Neutrophil (primary cell): Measurements from ENCODE around the gene CRTC1.

Experiments used
- H3K27ac ChIP-seq: fragments of 200-600 bp; sonication (generic); 2 replicates; pipeline ENCODE4 v1.5.1; 2016; ENCODE audit warnings: mild to moderate bottlenecking, moderate library complexity
- H3K27me3 ChIP-seq: fragments of 200-600 bp; sonication (generic); 2 replicates; pipeline ENCODE4 v1.6.0; 2016; ENCODE audit warnings: mild to moderate bottlenecking
- H3K36me3 ChIP-seq: fragments of 200-600 bp; sonication (generic); 2 replicates; pipeline ENCODE4 v1.5.1; 2017
- H3K4me1 ChIP-seq, 2 experiments: fragments of 200-600 bp in 1 of 2; sonication (generic) in 1 of 2; 1 replicate in 1 of 2; 2 replicates in 1 of 2; pipeline versions ENCODE4 v1.5.1 to v1.6.1; 2013 to 2016; ENCODE audit warnings: low read depth in 1 of 2, low read length in 1 of 2, mild to moderate bottlenecking in 1 of 2, moderate library complexity in 1 of 2; ENCODE audit not compliant: control insufficient read depth in 1 of 2, insufficient read depth in 1 of 2
- H3K4me3 ChIP-seq, 2 experiments: fragments of 200-600 bp in 1 of 2; sonication (generic) in 1 of 2; 1 replicate in 1 of 2; 2 replicates in 1 of 2; pipeline ENCODE4 v1.5.1; 2013 to 2016; ENCODE audit warnings: low read depth in 1 of 2, low read length in 1 of 2, mild to moderate bottlenecking in 1 of 2, moderate library complexity in 1 of 2
- H3K9me3 ChIP-seq: fragments of 200-600 bp; sonication (generic); 2 replicates; pipeline ENCODE4 v1.5.1; 2016
- CTCF ChIP-seq: fragments of 200-600 bp; sonication (generic); IDR thresholded peaks from 2 replicates; pipeline ENCODE4 v1.5.1; 2016; ENCODE audit warnings: antibody characterized with exemption

CRTC1 gene

GRCh38 chr19:18685597-18686190, 2.2 kb downstream of the CRTC1 start:
- Histone ChIP-seq H3K36me3 (no peaks in the 10 kb centered on the region), H3K4me1 (peaks cover 12 to 13% of the 10 kb centered on the region in 2 experiments), H3K4me3 (no peak overlapping the region), H3K27me3 (no peaks in the 10 kb centered on the region), H3K27ac (no peak overlapping the region), H3K9me3 (no peaks in the 10 kb centered on the region)
- TF ChIP-seq CTCF, result no peak

GRCh38 chr19:18687740-18688465, 4.4 kb downstream of the CRTC1 start:
- H3K27me3 ChIP-seq, result no peaks in the 10 kb centered on the region
- H3K4me1 ChIP-seq, result peaks cover 11% of the 10 kb centered on the region in 2 experiments
- no peak for TF ChIP-seq CTCF
- H3K4me3 ChIP-seq, result no peak overlapping the region
- no peak overlapping the region for H3K27ac ChIP-seq
- no peaks in the 10 kb centered on the region for H3K36me3 ChIP-seq
- no peaks in the 10 kb centered on the region for H3K9me3 ChIP-seq

- Histone ChIP-seq H3K27me3 (peaks cover 25% of the 10 kb centered on the region), H3K27ac (no peak overlapping the region), H3K4me3 (no peak overlapping the region), H3K36me3 (no peaks in the 10 kb centered on the region), H3K9me3 (no peaks in the 10 kb centered on the region), H3K4me1 (peaks cover 12 to 13% of the 10 kb centered on the region in 2 experiments)
- TF ChIP-seq CTCF, result no peak
Measured at GRCh38 chr19:18696023-18696422, 12.5 kb downstream of the CRTC1 start.

- H3K9me3 ChIP-seq, result no peaks in the 10 kb centered on the region
- H3K4me1 ChIP-seq, result peaks cover 16 to 17% of the 10 kb centered on the region in 2 experiments
- H3K36me3 ChIP-seq, result no peaks in the 10 kb centered on the region
- no peak overlapping the region for H3K4me3 ChIP-seq
- H3K27ac ChIP-seq, result no peak overlapping the region
- TF ChIP-seq CTCF, result no peak
- peaks cover 42% of the 10 kb centered on the region for H3K27me3 ChIP-seq
Measured at GRCh38 chr19:18697680-18698079, 14.2 kb downstream of the CRTC1 start.

GRCh38 chr19:18698321-18699167, 15.1 kb downstream of the CRTC1 start:
- Histone ChIP-seq H3K9me3 (no peaks in the 10 kb centered on the region), H3K4me1 (peaks cover 16 to 17% of the 10 kb centered on the region in 2 experiments), H3K4me3 (no peak overlapping the region), H3K27me3 (peaks cover 42% of the 10 kb centered on the region), H3K27ac (no peak overlapping the region), H3K36me3 (no peaks in the 10 kb centered on the region)
- TF ChIP-seq CTCF, result no peak
